ENCODE results near the gene NAPEPLD.
"Not testable (repeated sequence)": the region's sequence is repeated elsewhere in the genome, so short reads cannot be mapped to it uniquely, and the experiment has no call there.

NAPEPLD gene

DNA sequence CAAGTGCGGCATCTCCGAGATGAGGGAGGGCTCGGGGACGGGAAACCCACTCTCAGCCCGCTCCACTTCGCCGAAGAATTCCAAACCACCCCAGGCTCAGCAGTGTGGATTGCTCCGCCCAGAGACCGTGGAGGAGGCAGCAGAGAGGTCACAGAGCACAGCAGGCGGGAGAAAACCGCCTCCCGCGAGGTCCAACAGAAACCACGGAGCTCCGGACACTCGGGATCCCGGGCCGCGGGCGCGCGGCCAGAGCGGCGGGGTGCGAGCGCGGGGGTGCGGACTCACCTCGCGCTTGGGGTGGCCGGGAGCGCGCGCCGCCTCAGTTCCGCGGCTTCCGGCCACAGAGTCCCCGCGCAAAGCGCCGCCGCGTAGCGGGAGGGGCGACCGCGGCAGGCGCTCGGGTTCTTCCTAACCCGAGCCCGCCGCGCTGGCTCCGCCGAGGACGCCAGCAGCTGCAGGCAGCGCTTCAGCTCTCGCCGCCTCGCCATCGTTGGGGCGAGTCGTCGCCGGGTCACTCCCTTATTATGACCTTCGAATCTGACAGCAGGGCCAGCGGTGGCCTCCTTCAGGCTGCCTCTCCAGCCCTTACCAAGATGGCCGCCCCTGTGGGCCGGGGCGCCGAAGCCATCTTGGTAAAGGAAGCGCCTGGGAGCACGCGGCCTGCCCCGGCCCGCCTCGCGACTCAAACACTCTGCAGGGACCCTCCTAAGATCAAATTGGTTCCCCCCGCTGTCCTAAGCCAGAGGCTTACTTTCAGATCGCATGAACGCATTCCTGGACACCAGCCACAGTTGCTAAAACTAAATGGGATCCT lies at the start of gene NAPEPLD:
TSS of gene NAPEPLD (minus strand) at position 106 of the 814 bp plus-strand sequence. CDS start 20,323 bp downstream, outside the sequence.
- DNase-seq = peak; percentile 74

DNA sequence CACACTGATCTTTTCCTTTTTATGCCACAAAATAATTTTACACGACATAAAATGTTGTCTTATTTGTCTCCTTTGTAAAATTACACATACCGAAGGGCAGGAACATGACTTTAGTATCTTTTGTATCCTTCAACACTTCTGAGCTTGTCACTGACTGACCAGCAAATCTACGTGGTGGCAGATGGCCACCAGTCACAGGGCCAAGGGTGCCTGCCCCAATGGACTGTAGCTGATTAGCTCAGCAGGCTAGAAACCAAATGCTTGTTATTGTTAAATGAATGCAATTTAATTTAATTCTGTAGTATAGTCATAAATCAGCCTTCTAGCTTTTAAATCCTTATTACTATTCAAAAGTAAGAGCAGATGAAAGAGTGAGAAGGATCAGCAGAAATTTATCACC lies 49.2 kb upstream of the NAPEPLD start:
- not testable (repeated sequence) for DNase-seq

DNA sequence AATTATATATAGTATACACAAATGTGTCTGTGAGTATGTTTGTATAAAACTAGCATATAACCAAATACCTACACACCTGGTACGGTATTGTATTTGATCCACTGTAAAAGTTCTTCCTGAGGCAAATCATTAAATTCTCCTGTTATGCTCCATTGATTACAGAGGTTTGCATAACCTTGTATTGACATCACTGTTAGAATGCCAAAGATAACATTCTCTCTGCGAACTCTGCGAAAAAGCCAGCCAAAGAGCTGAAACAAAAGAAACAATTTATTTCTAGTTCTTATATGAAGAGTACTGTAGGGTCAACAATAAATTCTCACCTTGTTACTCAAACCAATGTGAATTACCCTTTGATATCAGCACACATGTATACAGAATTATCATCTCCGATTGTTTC lies 46.5 kb upstream of the NAPEPLD start:
- not testable (repeated sequence) for DNase-seq

DNA sequence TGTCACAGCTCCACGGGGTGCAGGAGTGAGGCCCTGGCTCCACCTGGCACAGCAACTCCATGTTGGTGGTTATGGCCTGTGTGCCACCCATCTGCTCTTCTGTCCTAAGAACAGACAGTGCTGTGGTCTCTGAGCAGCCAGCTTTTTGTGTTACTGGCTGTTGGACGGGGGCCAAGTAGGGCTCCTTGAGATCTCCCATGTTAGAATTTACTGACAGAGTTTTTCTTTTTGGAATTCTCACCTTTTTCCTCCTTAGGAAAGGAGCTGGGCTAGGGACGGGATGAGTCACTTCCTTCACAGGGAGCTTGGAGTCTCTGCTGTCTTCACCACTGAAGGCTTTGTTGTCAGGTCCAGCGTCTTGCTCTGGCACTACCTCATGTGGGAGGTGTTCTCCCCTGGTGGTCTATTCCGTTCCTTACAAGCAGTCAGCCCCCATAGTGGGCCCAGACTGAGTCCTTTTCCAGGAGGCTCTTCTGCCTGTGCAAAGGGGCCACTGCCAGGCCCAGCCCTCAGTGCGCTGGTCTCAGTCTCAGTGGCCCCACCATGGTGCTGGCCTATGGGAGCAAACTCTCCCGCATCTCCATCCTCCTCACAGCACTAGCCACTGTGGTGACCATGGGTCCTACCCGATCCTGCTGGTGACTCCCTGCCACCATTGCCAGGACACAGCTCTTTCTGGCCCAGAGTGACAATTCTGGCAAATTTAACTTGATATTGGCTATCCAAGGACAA lies 23.7 kb upstream of the NAPEPLD start:
- DNase-seq = not testable (repeated sequence)

DNA sequence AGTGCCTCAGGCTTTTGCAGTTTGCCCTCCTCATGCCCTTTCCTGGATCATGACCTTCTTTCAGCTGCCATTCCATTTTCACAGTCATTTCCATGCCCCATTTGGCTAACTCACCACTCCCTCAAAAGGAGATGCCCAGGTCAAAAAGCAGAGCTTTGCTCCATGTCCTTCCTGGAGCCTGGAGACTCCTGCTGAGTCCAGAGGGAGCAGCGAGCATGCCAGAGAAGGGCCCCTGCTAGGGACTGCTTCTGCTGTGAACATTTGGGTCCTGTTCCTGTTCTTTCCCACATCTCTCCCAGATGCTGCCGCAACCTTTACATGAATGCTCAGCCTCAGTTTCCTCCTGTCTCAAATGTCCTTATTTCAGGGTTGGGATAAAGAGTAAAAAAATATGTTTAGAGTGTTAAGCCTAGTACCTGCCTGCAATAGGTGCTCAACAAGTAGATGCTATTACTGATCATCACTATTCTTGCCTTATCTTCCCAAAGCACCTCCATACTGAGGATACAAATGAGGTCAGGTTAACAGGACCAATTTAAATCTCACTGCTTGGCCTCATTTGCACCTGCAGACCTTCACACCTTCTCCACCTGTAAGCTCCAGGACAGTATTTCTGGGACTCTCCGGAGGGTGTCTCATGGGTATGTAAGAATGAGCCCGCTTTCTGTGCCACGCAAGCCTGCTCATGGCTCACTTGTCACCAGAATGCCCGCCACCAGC lies 23.0 kb upstream of the NAPEPLD start:
- DNase-seq = not testable (repeated sequence)

DNA sequence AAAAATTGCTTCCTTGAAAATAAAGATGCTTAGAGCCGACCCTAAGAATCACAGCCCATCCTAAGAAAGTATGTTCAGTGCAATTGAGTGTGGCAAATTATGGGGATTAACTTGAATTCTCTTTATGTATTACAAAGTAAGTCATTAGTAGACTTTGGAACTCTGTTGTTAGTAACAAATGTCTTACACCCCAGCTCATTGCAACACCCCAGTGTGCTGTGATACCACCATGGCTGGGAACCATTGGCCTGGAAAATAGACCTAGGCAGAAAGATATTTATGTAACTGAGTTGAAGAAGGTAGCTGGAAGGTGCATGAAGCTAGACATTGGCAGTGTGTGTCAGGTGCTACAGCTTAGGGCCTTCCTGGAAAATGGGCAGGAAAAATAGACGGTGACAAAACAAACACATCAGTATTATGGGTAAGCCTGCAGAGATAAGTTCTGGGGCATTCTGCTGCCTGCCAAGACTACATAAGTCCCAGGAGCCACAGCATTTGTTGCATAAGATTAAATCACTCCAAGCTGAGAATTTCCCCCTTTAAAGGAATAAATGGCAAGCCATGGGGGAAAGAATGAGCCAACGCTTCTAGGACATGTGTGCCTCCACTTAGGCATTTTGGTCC lies 18.1 kb upstream of the NAPEPLD start:
- not testable (repeated sequence) for DNase-seq

DNA sequence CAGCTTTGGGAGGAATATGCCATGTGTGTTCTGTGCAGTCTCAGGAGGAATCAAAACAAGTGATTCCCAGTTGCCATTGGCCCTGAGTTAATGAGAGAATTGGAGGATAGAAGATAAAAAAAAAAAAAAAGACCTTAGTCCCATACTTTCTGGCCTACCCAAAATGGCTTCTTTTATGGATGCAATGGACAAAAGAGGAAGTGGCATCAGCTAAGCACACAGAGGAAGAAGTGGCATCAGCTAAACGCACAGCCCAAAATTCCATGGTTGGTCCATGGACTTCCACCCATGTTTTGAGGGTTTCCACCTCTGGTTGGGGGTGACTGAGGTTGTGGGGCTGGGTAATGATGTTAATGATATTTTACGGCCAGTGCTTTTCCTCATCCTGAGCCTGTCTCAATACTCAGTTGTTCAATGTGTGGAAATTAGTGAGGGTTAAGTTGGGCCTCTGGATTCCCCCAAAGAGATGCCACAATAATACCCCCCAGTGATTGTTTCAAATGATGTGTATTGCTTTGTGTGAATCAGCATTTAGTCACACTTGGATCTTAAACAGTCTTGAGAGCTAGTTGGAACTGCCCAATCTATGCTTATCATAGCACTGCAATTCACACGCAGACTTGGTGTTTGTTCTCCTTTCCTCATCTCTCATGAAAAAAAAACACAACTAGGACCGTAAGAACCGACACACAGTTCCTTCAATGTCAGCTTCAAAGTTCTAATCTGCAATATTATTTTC lies 14.4 kb upstream of the NAPEPLD start:
- not testable (repeated sequence) for DNase-seq

DNA sequence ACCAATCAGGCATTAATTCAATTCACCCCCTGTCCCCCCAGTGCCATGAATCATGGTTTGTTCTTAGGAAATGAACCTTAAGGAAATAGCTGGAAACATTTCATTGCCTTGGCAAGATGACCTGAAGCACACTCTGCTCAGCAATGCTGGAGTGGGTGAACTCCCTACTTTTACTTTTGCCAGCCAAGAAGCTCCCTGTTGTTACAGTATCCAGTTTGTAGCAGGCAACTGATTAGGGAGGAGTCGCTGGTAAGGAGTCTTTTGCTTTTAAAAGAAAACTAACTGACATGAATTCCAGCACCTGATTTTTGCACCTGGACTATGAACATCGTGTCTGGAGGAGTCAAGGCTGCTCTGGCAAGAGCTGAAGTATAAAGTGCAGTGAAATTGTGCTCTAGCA lies 13.7 kb upstream of the NAPEPLD start:
- DNase-seq = not testable (repeated sequence)

DNA sequence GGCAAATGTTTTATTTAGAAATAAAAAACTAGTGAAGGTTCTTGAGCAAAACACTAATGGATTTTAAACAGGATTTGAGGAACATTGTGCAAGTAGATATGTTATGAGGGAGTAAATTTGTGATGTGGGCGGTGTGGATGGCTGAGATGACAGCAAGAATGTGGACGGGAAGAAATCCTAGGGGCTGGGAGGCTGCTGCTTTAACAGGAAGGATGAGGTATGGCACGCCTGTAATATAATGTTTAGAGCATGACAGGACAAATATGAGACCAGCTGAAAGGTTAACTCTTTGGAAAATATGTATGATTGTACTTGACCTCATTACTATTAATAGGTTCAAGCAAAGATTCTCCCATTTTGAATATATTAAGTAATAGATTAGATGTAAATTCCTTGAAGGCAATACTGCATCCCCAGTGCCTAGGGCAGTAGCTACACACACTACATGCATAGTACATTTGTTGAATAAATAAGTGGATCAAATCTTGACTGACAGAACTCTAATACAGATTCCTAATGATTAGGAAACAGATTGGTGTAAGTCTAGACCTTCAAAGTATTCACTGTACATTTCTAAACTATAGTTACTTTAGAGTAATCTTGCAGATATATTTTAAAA lies 13.2 kb upstream of the NAPEPLD start:
- DNase-seq = not testable (repeated sequence)

DNA sequence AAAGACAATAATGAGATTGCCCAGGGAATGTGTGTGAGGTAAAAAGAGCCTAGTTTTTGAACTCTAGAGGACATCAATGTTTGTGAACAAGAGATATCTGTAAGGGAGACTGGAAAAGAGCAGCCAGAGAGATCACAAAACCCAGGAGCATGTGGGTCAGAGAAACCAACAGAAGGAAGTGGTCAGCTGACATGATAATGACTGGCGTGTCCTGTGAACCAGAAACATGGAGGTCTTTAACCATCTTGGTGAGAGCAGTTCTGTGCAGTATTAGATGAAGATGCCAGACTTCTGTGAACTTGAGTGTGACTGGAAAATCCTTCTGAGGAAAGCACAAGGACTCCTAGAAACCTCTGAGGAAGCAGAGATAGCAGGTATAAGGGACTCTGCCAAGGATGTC lies 10.2 kb upstream of the NAPEPLD start:
- not testable (repeated sequence) for DNase-seq

DNA sequence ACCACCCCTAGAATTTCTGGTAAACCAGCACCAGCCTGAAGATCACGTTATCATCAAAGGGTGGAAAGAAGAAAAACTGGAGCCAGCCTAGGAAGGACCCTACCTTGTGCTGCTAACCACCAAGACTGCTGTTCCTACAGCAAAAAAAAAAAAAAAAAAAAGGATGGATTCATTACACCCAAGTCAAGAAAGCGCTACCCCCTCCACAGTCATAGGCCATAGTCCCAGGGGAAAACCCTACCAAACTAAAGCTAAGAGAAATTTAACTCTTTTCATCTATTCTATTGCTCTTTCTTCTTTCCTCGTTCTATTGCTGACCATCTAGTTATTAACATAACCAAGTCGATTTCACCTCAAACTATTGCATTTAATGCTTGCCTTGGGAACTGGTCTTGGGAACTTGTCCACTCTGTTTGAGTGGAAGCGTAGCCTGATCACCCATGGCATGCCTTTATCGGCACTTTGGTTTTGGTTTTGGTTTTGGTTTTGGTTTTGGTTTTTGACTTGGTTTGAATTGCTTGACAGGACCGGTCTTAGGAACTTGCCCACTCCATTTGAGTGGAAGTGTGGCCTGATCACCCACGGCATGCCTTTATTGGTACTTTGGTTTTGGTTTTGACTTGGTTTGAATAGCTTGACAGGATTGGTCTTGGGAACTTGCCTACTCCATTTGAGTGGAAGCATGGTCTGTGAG lies 6.6 kb upstream of the NAPEPLD start:
- DNase-seq = peak; percentile 54

DNA sequence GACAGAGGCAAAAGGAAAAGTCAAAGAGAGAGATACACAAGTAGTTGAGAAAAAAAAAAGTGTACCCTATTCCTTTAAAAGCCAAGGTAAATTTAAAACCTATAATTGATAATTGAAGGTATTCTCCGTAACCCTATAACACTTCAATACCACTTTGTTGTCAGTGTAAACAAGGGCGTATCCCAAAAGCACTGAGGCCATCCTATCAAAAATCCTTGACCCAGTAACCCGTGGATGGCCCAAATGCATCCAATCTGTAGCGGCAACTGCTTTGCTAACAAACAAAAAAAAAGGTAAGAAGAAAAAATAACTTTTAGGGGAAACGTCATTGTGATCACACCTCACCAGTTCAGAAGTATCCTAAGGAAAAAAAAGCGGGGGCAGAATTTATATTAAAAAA lies 5.1 kb upstream of the NAPEPLD start:
- DNase-seq = no peak

DNA sequence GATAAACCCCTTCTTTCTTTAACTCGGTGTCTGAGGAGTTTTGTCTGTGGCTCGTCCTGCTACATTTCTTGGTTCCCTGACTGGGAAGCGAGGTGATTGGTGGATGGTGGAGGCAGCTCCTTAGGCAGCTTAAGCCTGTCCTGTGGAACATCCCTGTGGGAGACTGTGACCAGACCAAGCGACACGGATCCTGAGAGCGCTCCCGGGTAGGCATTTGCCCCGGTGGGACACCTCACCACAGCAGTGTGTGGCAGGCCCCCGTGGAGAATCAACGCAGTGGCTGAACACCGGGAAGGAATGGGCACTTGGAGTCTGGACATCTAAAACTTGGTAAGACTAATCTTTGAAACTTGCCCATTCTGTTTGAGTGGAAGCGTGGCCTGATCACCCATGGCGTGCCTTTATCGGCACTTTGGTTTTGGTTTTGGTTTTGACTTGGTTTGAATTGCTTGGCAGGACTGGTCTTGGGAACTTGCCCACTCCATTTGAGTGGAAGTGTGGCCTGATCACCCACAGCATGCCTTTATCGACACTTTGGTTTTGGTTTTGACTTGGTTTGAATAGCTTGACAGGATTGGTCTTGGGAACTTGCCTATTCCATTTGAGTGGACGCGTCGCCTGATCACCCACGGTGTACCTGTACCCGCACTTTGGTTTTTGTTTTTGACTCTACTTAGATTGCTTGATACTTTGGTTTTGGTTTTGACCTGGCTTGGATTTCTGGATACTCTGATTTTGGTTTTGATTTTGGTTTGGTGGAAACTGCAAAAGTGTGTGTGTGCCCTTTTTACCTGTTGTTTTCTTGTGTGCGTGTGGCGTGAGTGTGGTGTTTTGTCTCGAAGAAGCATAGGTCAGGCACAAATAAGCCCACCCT lies 4.1 kb upstream of the NAPEPLD start:
- not testable (repeated sequence) for DNase-seq

DNA sequence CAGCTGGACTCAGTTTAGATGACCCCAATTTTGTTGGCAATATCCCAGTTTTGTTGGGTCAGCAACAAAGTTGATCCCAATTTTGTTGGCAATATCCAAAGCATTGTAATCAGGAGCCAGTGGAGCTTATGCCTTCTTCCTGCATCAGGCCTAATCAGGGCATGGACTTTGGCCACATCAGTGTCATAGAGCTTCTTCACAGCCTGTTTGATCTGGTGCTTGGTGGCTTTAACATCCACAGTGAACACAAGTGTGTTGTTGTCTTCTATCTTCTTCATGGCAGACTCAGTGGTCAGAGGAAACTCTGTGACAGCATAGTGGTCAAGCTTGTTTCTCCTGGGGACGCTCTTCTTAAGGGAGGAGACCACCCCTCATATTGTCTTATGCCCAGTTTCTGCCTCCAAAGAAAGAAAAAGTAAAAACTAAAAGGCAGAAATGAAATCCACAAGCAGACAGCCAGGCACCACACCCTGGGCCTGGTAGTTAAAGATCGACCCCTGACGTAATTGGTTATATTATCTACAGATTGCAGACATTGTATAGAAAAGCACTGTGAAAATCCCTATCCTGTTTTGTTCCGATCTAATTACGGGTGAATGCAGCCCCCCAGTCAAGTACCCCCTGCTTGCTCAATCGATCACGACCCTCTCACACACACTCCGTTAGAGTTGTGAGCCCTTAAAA lies 3.2 kb upstream of the NAPEPLD start:
- not testable (repeated sequence) for DNase-seq

DNA sequence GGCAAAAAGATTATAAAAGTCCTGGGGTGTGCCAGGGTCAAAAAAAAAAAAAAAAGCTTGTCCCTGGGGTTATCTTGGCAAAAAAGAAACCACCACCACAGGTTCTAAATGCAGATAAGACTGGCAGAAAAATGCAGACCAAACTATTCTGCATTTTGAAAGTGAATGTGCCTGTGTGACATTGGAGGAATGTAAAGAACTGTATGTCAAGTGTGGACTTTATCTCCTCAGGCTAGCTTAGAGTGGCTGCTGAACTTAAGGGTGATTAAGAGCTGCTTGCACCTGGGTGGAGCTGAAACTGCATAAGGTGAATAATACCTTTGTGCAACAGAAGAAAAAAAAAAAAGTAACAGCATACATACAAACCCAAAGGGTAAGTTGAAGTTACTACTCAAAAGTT lies 1.3 kb upstream of the NAPEPLD start:
- DNase-seq = no peak

DNA sequence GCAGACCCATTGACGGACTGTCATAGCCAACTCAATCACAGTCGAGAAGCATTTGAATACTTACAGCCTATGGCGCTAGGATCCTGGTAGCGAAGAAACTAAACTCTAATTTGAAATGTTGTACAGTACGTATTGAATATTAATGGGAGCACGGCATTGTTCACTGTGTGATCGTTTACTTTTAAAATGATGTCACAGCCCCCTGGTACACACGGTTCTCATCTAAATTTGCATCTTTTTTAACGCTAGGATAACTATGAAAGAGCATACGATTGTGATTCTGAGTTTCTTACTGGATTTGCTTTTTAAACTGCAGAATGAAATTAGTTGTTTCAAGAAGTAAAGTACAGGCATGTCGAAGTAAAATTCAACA lies 895 bp upstream of the NAPEPLD start:
- DNase-seq = peak; percentile 9

DNA sequence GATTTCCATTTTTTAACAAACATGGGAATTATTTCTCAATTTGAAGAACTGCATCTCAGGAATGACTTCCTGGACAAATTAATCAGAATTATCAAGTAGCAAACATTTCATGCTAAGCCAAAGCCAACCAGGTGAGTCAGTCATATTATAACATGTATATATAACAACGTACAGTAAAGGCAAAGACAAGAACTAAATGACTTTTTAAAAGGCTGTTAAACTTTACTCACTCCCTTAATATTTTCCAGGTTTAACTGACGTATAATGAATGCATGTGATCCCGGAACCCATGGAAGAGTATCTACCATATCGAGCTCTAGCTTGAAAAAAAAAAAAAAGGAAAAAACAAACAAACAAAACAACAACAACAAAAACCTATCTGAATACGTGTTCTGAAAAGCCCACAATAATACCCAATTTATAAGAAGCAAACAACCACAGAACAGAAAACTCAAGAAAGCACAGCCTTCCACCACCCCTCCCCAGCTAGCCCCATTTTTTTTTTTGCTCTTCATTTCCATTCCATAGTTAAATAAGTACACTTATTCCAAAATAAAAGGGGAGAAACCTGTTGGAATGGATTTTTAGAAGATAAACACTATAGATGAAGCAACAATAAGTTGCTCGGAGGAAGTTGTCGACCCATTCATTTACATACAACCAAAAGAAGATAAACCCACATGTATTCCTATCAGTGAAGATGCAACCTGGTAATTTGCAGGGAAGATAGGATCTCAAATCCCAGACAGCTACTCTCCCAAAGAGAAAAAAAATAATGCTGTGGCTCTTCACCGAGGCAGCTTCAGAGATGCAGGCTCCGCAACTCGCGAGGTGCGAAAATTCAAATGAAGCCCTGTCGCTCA lies 537 bp downstream of the NAPEPLD start:
- no peak for DNase-seq

DNA sequence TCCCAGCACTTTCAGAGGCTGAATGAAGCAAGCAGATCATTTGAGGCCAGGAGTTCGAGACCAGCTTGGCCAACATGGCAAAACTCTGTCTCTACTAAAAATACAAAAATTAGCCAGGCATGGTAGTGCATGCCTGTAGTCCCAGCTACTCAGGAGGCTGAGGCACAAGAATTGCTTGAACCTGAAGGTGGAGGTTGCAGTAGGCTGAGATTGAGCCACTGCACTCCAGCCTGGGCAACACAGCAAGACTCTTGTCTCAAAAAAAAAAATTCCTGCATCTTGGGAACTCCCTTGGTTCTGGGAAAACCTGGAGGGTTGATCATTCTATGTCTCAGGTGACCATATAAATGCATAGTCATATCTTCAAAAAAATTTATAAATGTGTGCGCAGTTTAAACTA lies 4.1 kb downstream of the NAPEPLD start:
- DNase-seq = not testable (repeated sequence)
